ENCODE measurements around the gene VPS35.
"Not testable (repeated sequence)": the region's sequence is repeated elsewhere in the genome, so short reads cannot be mapped to it uniquely, and the experiment has no call there.

The VPS35 gene

GRCh38 chr16:46650254-46650623, 38.7 kb downstream of the VPS35 start:
- DNase-seq, result no peak

- DNase-seq, result no peak
Observed at GRCh38 chr16:46649588-46650253, 39.3 kb downstream of the VPS35 start.

GRCh38 chr16:46648656-46649055, 40.3 kb downstream of the VPS35 start:
- no peak for DNase-seq

- DNase-seq, result no peak
Observed at GRCh38 chr16:46638947-46639925, 49.7 kb downstream of the VPS35 start.

GRCh38 chr16:46632778-46633733, 55.9 kb downstream of the VPS35 start:
- DNase-seq, result no peak

- DNase-seq, result no peak
Observed at GRCh38 chr16:46629331-46630219, 59.4 kb downstream of the VPS35 start.

- no peak for DNase-seq
Observed at GRCh38 chr16:46627746-46628145, 61.2 kb downstream of the VPS35 start.

- DNase-seq, result not testable (repeated sequence)
Observed at GRCh38 chr16:46626681-46627080, 62.3 kb downstream of the VPS35 start.

GRCh38 chr16:46624862-46625261, 64.1 kb downstream of the VPS35 start:
- not testable (repeated sequence) for DNase-seq

GRCh38 chr16:46623707-46624106, 65.3 kb downstream of the VPS35 start:
- DNase-seq, result not testable (repeated sequence)

GRCh38 chr16:46623246-46623645, 65.7 kb downstream of the VPS35 start:
- not testable (repeated sequence) for DNase-seq

GRCh38 chr16:46621934-46622676, 66.9 kb downstream of the VPS35 start:
- DNase-seq, result no peak

- DNase-seq, result peak; percentile 92
Observed at GRCh38 chr16:46621006-46621933, 67.7 kb downstream of the VPS35 start, which contains the start of gene SHCBP1. SHCBP1 (minus strand) TSS chr16:46621379; CDS start chr16:46621359, 20 bp downstream.

GRCh38 chr16:46620266-46621005, 68.5 kb downstream of the VPS35 start:
- DNase-seq, result no peak

- no peak for DNase-seq
Observed at GRCh38 chr16:46618516-46618915, 70.5 kb downstream of the VPS35 start.

GRCh38 chr16:46614006-46614405, 75.0 kb downstream of the VPS35 start:
- DNase-seq, result no peak

GRCh38 chr16:46613352-46613751, 75.6 kb downstream of the VPS35 start:
- no peak for DNase-seq

GRCh38 chr16:46612121-46612520, 76.9 kb downstream of the VPS35 start:
- no peak for DNase-seq

GRCh38 chr16:46607529-46607928, 81.4 kb downstream of the VPS35 start:
- DNase-seq, result peak; percentile 51
